Fibroblast of pulmonary artery (primary cell): ENCODE measurements around the gene TRIM71.
"Not testable (repeated sequence)": the region's sequence is repeated elsewhere in the genome, so short reads cannot be mapped to it uniquely, and the experiment has no call there.

Source experiments
- DNase-seq: peaks from one replicate; pipeline ENCODE4 v3.0.0-alpha.2; 2010; ENCODE audit warnings: low read depth
- H3K4me3 ChIP-seq: replicated peaks from 2 replicates; pipeline ENCODE4 v1.5.1; 2011; ENCODE audit warnings: low read depth, mild to moderate bottlenecking, control low read depth, low read length, moderate library complexity
- CTCF ChIP-seq: IDR thresholded peaks from 2 replicates; pipeline ENCODE4 v1.5.1; 2011; ENCODE audit warnings: mild to moderate bottlenecking, control low read depth, low read length, inconsistent platforms; ENCODE audit errors: missing control alignments

TRIM71 gene

GRCh38 chr3:32817558-32818228 is at the start of gene TRIM71:
TRIM71 (plus strand) TSS chr3:32817997; CDS start chr3:32818081, 84 bp downstream.
- H3K4me3 ChIP-seq, result no peak within 1 kb of the TSS
- DNase-seq, result peak; percentile 6
- no peak for TF ChIP-seq CTCF

GRCh38 chr3:32778389-32778788 is 39.4 kb upstream of the TRIM71 start:
- DNase-seq, result no peak
- no peak for TF ChIP-seq CTCF
- H3K4me3 ChIP-seq, result no peak overlapping the region

GRCh38 chr3:32780071-32780734 is 37.6 kb upstream of the TRIM71 start:
- H3K4me3 ChIP-seq, result peak overlapping the region; percentile 59
- DNase-seq, result no peak
- TF ChIP-seq CTCF, result no peak

GRCh38 chr3:32780735-32781210 is 37.0 kb upstream of the TRIM71 start:
- peak overlapping the region; percentile 59 for H3K4me3 ChIP-seq
- no peak for TF ChIP-seq CTCF
- peak; percentile 43 for DNase-seq

- peak; percentile 76 for DNase-seq
- TF ChIP-seq CTCF, result peak; percentile 50
- peak overlapping the region; percentile 59 for H3K4me3 ChIP-seq
These were observed 36.4 kb upstream of the TRIM71 start for GRCh38 chr3:32781211-32781968.

GRCh38 chr3:32781969-32782270 is 35.9 kb upstream of the TRIM71 start:
- H3K4me3 ChIP-seq, DNase-seq: not testable (repeated sequence)

- H3K4me3 ChIP-seq, result no peak overlapping the region
- DNase-seq, result no peak
- TF ChIP-seq CTCF, result no peak
These were observed 35.4 kb upstream of the TRIM71 start for GRCh38 chr3:32782407-32782806.
